Lung (tissue), 12 donors: ENCODE results near the gene CDH4. TPM values are rescaled to one million over a fixed set of nuclear protein-coding genes. Genes with fewer than 3 reads are reported as not detected.
A peak's percentile ranks its signal among the peaks of the same experiment; 100 is the strongest.

Experiments
- ATAC-seq: fragments of 200-7000 bp; cut with Tn5 transposase; one replicate; pipeline ENCODE4 v1.9.1; 2020; ENCODE audit warnings: moderate number of reproducible peaks; ENCODE audit not compliant: insufficient read depth, low FRiP score
- DNase-seq, 3 donors: peaks; one replicate each; pipeline ENCODE4 v3.0.0-alpha.2; 2013 to 2017
- H3K27ac ChIP-seq, 2 donors: one replicate each; pipeline ENCODE4 v1.5.1; 2013; ENCODE audit warnings: mild to moderate bottlenecking in 2 of 2, moderate library complexity in 2 of 2, control low read depth in 1 of 2, inconsistent platforms in 1 of 2, low read depth in 1 of 2, low read length in 1 of 2
- H3K27me3 ChIP-seq, 3 donors: one replicate each; pipeline ENCODE4 v1.5.1; 2013; ENCODE audit warnings: low read length in 2 of 3; ENCODE audit not compliant: control insufficient read depth in 3 of 3, insufficient read depth in 3 of 3
- H3K36me3 ChIP-seq, 4 donors: one replicate each; pipeline ENCODE4 v1.5.1; 2013; ENCODE audit warnings: low read length in 4 of 4, mild to moderate bottlenecking in 1 of 4, moderate library complexity in 1 of 4; ENCODE audit not compliant: control insufficient read depth in 4 of 4, insufficient read depth in 4 of 4
- H3K4me1 ChIP-seq, 5 donors: one replicate each; pipeline ENCODE4 v1.5.1; 2013; ENCODE audit warnings: low read length in 5 of 5, mild to moderate bottlenecking in 2 of 5, moderate library complexity in 1 of 5; ENCODE audit not compliant: control insufficient read depth in 5 of 5, insufficient read depth in 5 of 5
- H3K4me3 ChIP-seq: one replicate; pipeline ENCODE4 v1.5.1; 2013; ENCODE audit warnings: mild to moderate bottlenecking, control low read depth, moderate library complexity
- H3K9ac ChIP-seq, 2 donors: one replicate each; pipeline ENCODE4 v1.5.1; 2013; ENCODE audit warnings: low read length in 2 of 2, control low read depth in 1 of 2; ENCODE audit not compliant: insufficient read depth in 1 of 2
- H3K9me3 ChIP-seq, 4 donors: one replicate each; pipeline ENCODE4 v1.5.1; 2013; ENCODE audit warnings: low read length in 3 of 4, mild to moderate bottlenecking in 1 of 4, moderate library complexity in 1 of 4; ENCODE audit not compliant: control insufficient read depth in 4 of 4, insufficient read depth in 3 of 4
- WGBS, 2 donors: extraction: QIAGEN DNeasy Blood & Tissue Kit; methylation state at CpG; one replicate each; pipeline ENCODE4 v1.1.7; 2013; 5-methylcytosine and 5-hydroxymethylcytosine counted together
- polyA plus RNA-seq, 2 donors: library from polyadenylated mRNA; stranded (reverse); fragments of 200-250 nt; gene quantifications; one replicate each; pipeline ENCODE4 v1.2.1, GENCODE V29; 2013
- total RNA-seq, 2 donors: library from RNA; depleted of rRNA in 1 of 2; stranded (reverse); fragments of >200 nt in 1 of 2; gene quantifications; one replicate each; pipeline ENCODE4 v1.2.1, GENCODE V29; 2014 to 2021
- TF ChIP-seq, protein P1 (sequence below): IDR thresholded peaks from 2 replicates; pipeline ENCODE4 v1.5.1; 2012; ENCODE audit warnings: mild to moderate bottlenecking; ENCODE audit errors: control extremely low read depth, extremely low read depth
- donor health status: control.
- donor health status: control.
- donor health status: Bipolar disorder and iron deficiency.
- donor health status: healthy.
- donor health status: DM: yes; HTN: yes; CAD: no.

The CDH4 gene
- total and polyA plus RNA-seq, 4 donors, result 0.10 to 2.1 (median 0.34) TPM

DNA sequence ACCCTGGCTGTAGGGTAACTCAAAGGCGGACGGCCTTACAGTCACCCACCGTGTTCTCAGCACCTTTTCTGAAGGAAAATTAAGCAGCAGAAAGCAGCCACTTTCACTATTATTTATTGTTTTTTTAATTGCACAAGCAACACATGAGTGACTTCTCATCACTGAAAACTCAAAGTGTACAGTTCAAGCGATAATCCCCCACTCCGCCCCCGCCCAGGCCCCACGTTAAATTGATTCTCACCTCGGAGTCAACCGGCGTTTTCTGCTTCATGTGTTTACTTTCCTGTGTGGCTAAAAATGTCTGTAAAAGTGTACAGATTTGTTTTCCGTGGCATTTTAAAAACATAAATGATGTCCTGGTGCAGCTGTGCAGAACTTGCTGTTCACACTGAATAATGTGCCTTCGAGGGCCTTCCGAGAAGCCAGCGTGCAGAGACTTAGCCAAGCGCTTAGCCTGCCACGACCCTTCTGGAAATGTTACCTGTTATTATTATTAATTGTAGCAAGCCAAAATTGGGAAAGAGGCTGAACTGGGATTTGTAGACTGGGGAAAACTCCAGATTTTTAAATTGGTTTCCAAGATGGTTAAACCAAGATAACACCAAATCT lies 335.7 kb downstream of the CDH4 start:
- no peak for ATAC-seq
- H3K27me3 ChIP-seq, result peaks cover 0 to 30% (median 6%) of the 10 kb centered on the region in 3 donors
- no peak overlapping the region for H3K4me3 ChIP-seq
- peaks cover 0 to 7% (median 3%) of the 10 kb centered on the region in 4 donors for H3K9me3 ChIP-seq
- no peak overlapping the region for H3K27ac ChIP-seq
- DNase-seq, result no peak
- WGBS, 2 donors, result 79 to 86% methylated on average over 16 of the region's 16 CpGs
- H3K9ac ChIP-seq, result no peak overlapping the region
- TF ChIP-seq, protein P1, sequence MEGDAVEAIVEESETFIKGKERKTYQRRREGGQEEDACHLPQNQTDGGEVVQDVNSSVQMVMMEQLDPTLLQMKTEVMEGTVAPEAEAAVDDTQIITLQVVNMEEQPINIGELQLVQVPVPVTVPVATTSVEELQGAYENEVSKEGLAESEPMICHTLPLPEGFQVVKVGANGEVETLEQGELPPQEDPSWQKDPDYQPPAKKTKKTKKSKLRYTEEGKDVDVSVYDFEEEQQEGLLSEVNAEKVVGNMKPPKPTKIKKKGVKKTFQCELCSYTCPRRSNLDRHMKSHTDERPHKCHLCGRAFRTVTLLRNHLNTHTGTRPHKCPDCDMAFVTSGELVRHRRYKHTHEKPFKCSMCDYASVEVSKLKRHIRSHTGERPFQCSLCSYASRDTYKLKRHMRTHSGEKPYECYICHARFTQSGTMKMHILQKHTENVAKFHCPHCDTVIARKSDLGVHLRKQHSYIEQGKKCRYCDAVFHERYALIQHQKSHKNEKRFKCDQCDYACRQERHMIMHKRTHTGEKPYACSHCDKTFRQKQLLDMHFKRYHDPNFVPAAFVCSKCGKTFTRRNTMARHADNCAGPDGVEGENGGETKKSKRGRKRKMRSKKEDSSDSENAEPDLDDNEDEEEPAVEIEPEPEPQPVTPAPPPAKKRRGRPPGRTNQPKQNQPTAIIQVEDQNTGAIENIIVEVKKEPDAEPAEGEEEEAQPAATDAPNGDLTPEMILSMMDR, result no peak
- no peaks in the 10 kb centered on the region for H3K36me3 ChIP-seq
- peaks cover 0 to 12% (median 0%) of the 10 kb centered on the region in 5 donors for H3K4me1 ChIP-seq

DNA sequence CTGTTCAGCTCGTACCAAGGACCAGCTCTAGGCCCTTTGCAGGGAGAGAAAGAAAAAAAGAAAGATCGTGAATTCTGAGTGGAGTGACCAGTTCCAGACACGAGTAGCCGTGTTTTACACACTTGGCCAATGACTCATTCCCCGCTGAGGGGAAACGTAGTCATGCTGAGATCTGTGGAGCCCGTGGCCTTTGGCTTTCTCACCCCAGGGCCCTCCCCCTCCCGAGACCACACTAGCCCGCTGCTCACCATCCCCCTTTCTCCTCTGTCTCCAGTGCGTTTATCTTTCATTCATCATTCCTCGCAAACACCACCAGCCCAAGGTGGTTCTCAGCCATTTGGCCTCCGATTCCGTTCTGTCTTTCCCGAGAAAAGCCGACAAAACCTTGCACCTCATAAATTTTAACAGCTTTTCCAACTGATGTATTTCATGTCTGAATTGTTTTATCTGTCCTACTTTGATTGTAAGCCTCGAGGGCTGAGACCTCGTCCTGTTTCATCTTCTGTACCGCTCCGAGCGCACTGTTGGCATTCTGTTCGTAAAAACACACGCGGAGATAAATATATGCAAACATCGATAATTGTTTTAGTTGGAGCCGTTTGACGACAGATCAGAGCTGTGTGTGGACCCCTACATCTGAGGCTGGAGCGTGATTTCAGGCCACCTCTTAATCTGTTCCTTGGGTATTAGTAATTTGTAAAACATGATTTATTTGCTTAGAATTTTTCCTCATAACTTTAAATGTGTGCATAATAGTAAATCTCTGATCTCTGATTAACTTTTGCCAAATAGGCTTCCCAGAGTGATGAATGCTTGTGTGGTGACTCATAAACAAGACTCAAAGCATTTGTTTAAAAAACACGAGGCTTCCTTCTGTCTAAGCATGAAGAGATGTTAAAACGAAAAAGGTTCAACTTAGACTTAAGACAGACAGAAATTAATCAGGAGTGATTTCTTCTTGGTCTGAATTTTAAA lies 336.6 kb downstream of the CDH4 start:
- WGBS, 2 donors, result 25 to 34% methylated on average over 29 of the region's 29 CpGs
- Histone ChIP-seq H3K27me3 (peaks cover 0 to 24% (median 6%) of the 10 kb centered on the region in 3 donors), H3K27ac (no peak overlapping the region), H3K9me3 (peaks cover 0 to 13% (median 4%) of the 10 kb centered on the region in 4 donors), H3K9ac (no peak overlapping the region), H3K4me3 (no peak overlapping the region), H3K4me1 (peaks cover 0 to 12% (median 0%) of the 10 kb centered on the region in 5 donors), H3K36me3 (no peaks in the 10 kb centered on the region)
- DNase-seq (peak in 2 of 3 donors; percentile 20 to 59), ATAC-seq (no peak)
- TF ChIP-seq, protein P1, result no peak

DNA sequence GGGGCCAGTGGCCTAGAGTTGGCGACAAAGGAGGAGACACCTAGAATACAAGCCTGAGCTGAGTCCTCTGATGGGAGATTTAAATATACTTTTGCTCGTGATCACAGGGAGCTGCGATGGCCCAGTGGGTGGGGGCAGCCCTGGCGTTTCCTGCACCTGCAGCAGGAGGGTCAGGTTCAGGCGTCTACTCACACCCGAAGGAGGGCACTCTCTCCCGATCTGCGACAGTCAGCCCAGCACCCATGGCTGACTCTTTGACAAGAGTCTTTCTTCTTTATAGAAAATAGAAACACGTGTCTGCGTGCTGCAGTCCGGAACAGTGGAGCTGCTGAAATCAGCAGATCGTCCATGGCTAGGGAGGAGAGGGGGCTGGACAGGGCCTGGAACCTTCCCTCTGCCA lies 338.2 kb downstream of the CDH4 start:
- Histone ChIP-seq H3K36me3 (no peaks in the 10 kb centered on the region), H3K4me1 (peaks cover 0 to 12% (median 0%) of the 10 kb centered on the region in 5 donors), H3K9ac (no peak overlapping the region), H3K27ac (no peak overlapping the region), H3K4me3 (no peak overlapping the region), H3K9me3 (peaks cover 0 to 18% (median 4%) of the 10 kb centered on the region in 4 donors), H3K27me3 (peaks cover 0 to 18% (median 6%) of the 10 kb centered on the region in 3 donors)
- TF ChIP-seq, protein P1, result no peak
- no peak for DNase-seq
- 69 to 75% methylated on average over 12 of the region's 12 CpGs for WGBS, 2 donors
- no peak for ATAC-seq
